Upper lobe of right lung (tissue), 1 donor: ENCODE results near the gene ZNF791. TPM values are rescaled to one million over a fixed set of nuclear protein-coding genes. Genes with fewer than 3 reads are reported as not detected.

Source experiments
- ATAC-seq: fragments of 200-7000 bp; cut with Tn5 transposase; one replicate; pipeline ENCODE4 v1.9.1; 2020; ENCODE audit warnings: mild to moderate bottlenecking, moderate library complexity
- DNase-seq: peaks from one replicate; pipeline ENCODE4 v3.0.0-alpha.2; 2020
- H3K27ac ChIP-seq: fragments of 200-600 bp; one replicate; pipeline ENCODE4 v1.8.0; 2022
- H3K27me3 ChIP-seq: fragments of 200-600 bp; one replicate; pipeline ENCODE4 v1.8.0; 2022; ENCODE audit warnings: mild to moderate bottlenecking
- H3K36me3 ChIP-seq: fragments of 200-600 bp; one replicate; pipeline ENCODE4 v1.8.0; 2022
- H3K4me1 ChIP-seq: fragments of 200-600 bp; one replicate; pipeline ENCODE4 v1.8.0; 2022
- H3K4me3 ChIP-seq: fragments of 200-600 bp; one replicate; pipeline ENCODE4 v1.8.0; 2022; ENCODE audit warnings: mild to moderate bottlenecking
- H3K9me3 ChIP-seq: fragments of 200-600 bp; one replicate; pipeline ENCODE4 v1.8.0; 2022
- intact Hi-C: fragments of 100-400 bp; cut with DNase I; formaldehyde crosslinking; loops from one replicate; pipeline ENCODE4 v1.11.0; 2022
- total RNA-seq: library from RNA; stranded (reverse); fragmentation: NEBNext Ultra II Directional; extraction: Animal tissue kit (Norgen Biotek cat#: 25700); gene quantifications from one replicate; pipeline ENCODE4 v1.2.1, GENCODE V29; 2021
- TF ChIP-seq, protein P1 (sequence below): fragments of 200-600 bp; IDR thresholded peaks from one replicate; pipeline ENCODE4 v1.8.0; 2022; ENCODE audit warnings: antibody characterized with exemption
- donor health status: DM: no; HTN: yes; CAD: no; lungs with severe emphysema.

ZNF791 gene
- total RNA-seq, 1 donor from 2014 or later = 29.7 TPM

DNA sequence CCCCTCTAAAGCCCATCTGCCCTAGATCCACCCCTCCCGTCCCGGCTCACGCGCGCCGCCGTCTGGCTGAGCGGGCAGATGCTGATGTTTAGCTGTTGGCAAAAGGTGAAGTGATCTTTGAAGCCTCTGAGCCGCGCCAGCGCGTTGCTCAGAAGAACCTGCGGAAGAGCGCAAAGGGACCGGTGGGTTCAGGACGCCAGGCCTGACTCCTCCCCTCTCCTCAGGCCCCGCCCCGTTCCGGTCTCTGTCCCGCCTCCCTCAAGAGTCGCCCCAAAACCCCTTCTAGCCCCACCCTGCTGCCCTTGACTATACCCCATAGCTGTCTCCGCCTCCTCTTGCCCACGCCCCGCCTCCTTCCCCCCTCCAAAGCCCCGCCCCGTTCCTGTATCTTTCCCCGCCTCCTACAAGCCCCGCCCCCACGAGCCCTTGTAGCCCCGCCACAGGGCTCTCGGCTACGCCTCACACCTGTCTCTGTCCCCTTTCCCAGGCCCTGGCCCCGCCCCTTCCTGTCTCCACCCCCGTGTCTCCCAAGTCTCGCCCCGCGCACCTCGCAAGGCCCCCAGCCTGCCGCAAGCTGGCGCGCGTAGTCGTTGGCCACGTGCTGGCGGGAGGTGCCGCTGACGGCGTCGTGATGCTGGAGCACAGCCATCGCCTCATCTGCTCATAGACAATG lies 46.3 kb downstream of the ZNF791 start:
- DNase-seq (no peak), ATAC-seq (peak; percentile 48)
- TF ChIP-seq, protein P1, sequence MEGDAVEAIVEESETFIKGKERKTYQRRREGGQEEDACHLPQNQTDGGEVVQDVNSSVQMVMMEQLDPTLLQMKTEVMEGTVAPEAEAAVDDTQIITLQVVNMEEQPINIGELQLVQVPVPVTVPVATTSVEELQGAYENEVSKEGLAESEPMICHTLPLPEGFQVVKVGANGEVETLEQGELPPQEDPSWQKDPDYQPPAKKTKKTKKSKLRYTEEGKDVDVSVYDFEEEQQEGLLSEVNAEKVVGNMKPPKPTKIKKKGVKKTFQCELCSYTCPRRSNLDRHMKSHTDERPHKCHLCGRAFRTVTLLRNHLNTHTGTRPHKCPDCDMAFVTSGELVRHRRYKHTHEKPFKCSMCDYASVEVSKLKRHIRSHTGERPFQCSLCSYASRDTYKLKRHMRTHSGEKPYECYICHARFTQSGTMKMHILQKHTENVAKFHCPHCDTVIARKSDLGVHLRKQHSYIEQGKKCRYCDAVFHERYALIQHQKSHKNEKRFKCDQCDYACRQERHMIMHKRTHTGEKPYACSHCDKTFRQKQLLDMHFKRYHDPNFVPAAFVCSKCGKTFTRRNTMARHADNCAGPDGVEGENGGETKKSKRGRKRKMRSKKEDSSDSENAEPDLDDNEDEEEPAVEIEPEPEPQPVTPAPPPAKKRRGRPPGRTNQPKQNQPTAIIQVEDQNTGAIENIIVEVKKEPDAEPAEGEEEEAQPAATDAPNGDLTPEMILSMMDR = no peak
- H3K27ac ChIP-seq = no peak overlapping the region
- no peaks in the 10 kb centered on the region for H3K4me1 ChIP-seq
- no peaks in the 10 kb centered on the region for H3K27me3 ChIP-seq
- no peaks in the 10 kb centered on the region for H3K9me3 ChIP-seq
- H3K36me3 ChIP-seq = peaks cover 76% of the 10 kb centered on the region
- H3K4me3 ChIP-seq = no peak overlapping the region
- intact Hi-C loops = no loop called here

DNA sequence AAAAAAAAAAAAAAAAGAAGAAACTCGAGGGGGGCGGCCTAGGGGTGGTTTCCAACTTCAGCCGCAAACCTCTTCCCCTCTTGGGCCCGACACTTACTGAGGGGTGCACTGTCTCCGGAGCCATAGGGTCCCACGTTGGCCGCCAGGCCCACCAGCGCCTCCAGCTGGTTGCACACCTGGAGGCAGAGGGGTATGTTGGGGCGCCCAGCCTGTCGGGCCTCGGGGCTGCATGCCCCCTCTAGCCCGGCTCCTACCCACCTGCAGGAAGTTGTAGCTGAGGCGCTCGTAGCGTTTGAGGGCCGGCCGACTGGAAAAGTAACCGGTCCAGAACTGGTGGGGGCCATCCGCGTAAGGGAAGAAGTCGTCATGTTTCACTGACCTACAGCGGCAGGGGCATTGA lies 47.2 kb downstream of the ZNF791 start:
- Histone ChIP-seq H3K36me3 (peaks cover 85% of the 10 kb centered on the region), H3K4me1 (no peaks in the 10 kb centered on the region), H3K27me3 (no peaks in the 10 kb centered on the region), H3K27ac (no peak overlapping the region), H3K4me3 (no peak overlapping the region), H3K9me3 (no peaks in the 10 kb centered on the region)
- no peak for ATAC-seq
- TF ChIP-seq, protein P1 = no peak
- intact Hi-C loops = no loop called here
- no peak for DNase-seq

DNA sequence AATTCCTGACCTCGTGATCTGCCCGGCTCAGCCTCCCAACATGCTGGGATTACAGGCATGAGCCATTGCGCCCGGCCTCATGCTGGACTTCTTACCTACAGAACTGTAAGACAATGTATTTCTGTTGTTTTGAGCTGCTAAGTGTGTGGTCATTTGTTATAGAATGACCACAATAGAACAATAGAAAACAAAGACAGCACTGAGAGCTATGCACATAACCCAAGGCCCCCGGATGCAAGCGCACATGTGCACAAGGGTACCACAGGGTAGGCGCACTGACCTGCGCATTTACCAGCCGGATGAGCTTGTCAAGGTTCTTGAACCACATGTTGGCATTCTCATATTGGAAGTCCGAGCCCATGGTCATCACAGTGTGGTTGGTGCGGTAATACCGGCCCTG lies 50.3 kb downstream of the ZNF791 start:
- peaks cover 81% of the 10 kb centered on the region for H3K36me3 ChIP-seq
- no peak for ATAC-seq
- no peak overlapping the region for H3K27ac ChIP-seq
- intact Hi-C loops = no loop called here
- no peak for DNase-seq
- TF ChIP-seq, protein P1 = no peak
- no peaks in the 10 kb centered on the region for H3K27me3 ChIP-seq
- peaks cover 6% of the 10 kb centered on the region for H3K4me1 ChIP-seq
- no peaks in the 10 kb centered on the region for H3K9me3 ChIP-seq
- H3K4me3 ChIP-seq = no peak overlapping the region

DNA sequence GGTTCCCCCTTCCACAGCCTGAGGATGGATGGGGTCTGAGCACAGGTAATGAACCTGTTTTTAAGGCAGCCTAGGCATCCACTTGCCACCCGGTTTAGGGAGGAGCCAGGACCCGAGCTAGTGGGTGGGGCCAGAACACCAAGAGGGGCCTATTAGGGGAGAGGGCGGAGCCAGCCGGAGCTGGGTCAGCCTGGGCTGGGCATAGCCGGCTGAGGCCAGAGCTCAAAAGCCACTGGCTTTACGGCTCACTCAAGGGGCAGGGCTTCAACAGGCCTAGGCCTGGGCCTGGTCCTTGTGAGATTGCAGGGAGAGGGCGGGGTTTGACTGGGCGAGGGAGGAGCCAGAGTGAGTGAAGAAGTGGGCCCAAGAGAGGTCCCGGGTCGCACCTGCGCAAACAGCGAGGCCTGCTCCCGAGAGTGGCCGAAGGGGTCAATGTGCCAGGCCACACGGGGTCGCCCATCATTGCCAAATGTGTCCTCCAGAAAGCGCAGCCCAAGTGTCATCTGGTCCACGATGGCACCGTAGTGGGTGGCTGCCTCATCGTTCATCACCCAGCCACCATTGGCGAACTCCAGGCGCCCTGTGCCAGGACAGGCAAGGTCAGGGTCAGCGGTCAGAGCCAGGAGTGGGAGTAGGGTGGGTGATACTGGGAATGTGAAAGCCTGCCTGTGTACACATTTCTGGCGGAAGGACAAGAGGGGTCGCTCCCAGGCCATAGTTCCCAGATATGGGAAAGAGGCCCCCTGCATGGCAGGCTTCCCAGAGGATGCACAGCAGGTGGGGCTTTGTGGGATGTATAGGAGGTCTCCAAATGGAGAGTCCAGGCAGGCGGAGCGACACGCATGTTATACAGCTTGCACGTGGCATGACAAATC lies 53.9 kb downstream of the ZNF791 start:
- peak overlapping the region; percentile 70 for H3K27ac ChIP-seq
- TF ChIP-seq, protein P1 = no peak
- intact Hi-C loops = no loop called here
- H3K4me3 ChIP-seq = no peak overlapping the region
- ATAC-seq = no peak
- no peak for DNase-seq
- peaks cover 53% of the 10 kb centered on the region for H3K36me3 ChIP-seq
- peaks cover 25% of the 10 kb centered on the region for H3K4me1 ChIP-seq
- H3K9me3 ChIP-seq = no peaks in the 10 kb centered on the region
- no peaks in the 10 kb centered on the region for H3K27me3 ChIP-seq

DNA sequence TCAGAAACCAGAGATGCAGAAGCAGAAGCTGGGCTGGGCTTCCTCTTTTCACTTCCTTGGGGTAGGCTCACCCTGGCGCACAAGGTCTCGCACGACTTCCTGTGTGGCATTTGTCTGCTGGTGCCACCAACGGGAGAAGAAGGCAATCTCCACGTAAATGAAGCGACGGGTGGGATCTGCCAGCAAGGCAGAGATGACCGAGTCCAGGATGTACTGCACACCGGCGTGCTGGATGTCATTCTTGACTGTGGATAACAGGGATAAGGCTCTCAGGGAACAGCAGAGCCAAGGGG lies 54.5 kb downstream of the ZNF791 start:
- Histone ChIP-seq H3K9me3 (no peaks in the 10 kb centered on the region), H3K27ac (peak overlapping the region; percentile 70), H3K27me3 (no peaks in the 10 kb centered on the region), H3K36me3 (peaks cover 47% of the 10 kb centered on the region), H3K4me3 (peak overlapping the region; percentile 65), H3K4me1 (peaks cover 28% of the 10 kb centered on the region)
- ATAC-seq (peak; percentile 69), DNase-seq (peak; percentile 79)
- intact Hi-C loops = no loop called here
- TF ChIP-seq, protein P1 = no peak
